Activated naive CD8-positive, alpha-beta T cell treated with anti-CD3 and anti-CD28 coated beads, Interleukin-2, amount 50 U/mL, for 24 hours (primary cell): ENCODE results near the gene KLHL26.
A peak's percentile ranks its signal among the peaks of the same experiment; 100 is the strongest.

Experiments
- ATAC-seq: fragments of 150-1000 bp; cut with Tn5 transposase; one replicate; pipeline ENCODE4 v1.10.0; 2021
- DNase-seq: peaks from one replicate; pipeline ENCODE4 v3.0.0; 2021
- H3K27ac Mint-ChIP-seq: one replicate; pipeline ENCODE4 v1.8.0; 2021; ENCODE audit warnings: mild to moderate bottlenecking, mixed read lengths
- H3K27me3 Mint-ChIP-seq: one replicate; pipeline ENCODE4 v1.8.0; 2021; ENCODE audit warnings: mixed read lengths
- H3K36me3 Mint-ChIP-seq: one replicate; pipeline ENCODE4 v1.8.0; 2021; ENCODE audit warnings: low read depth, mixed read lengths
- H3K4me1 Mint-ChIP-seq: one replicate; pipeline ENCODE4 v1.8.0; 2021; ENCODE audit warnings: mixed read lengths
- H3K4me3 Mint-ChIP-seq: one replicate; pipeline ENCODE4 v1.8.0; 2021; ENCODE audit warnings: mild to moderate bottlenecking, moderate library complexity, mixed read lengths
- H3K9me3 Mint-ChIP-seq: one replicate; pipeline ENCODE4 v1.8.0; 2021; ENCODE audit warnings: mixed read lengths

KLHL26 gene

GRCh38 chr19:18607226-18608101 is 29.4 kb upstream of the KLHL26 start:
- H3K4me3 Mint-ChIP-seq = no peak overlapping the region
- H3K27ac Mint-ChIP-seq = no peak overlapping the region
- H3K36me3 Mint-ChIP-seq = no peaks in the 10 kb centered on the region
- peaks cover 15% of the 10 kb centered on the region for H3K4me1 Mint-ChIP-seq
- no peak for DNase-seq
- no peaks in the 10 kb centered on the region for H3K9me3 Mint-ChIP-seq
- H3K27me3 Mint-ChIP-seq = peaks cover 72% of the 10 kb centered on the region
- no peak for ATAC-seq

DNA sequence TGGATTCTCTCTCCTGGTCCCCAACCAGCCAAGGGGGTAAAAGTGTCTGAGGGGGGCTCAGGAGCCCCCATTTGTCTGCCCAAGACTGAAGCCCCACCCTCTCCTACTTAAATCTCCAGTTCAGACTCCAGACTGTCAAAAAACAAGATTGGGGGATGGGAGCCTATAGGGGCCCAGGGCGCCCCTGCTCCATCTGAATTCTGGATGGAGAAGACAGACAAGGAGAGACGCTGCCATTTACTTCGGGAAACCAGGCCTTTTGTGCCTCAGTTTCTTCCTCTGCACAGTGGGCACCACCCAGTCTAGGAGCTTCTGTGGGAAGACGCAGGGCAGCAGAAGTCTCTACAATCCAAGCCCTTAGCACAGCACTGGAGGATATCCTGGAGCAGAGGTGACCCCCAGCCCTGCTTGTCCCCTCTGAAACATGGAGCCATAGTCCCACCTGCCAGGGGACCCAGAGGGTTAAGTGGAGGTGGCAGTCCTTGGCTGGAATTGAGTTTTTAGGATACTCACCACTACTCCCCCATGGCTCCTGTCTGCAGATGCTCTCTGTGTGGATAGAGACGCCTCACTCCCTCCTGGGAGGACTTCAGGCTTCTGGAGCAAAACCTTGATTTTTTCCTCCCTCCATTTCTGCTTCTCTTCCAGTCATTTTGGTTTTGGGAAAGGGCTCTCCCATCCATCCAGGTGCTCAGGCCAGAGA is 28.6 kb upstream of the KLHL26 start:
- peaks cover 16% of the 10 kb centered on the region for H3K4me1 Mint-ChIP-seq
- H3K27me3 Mint-ChIP-seq = peaks cover 69% of the 10 kb centered on the region
- H3K4me3 Mint-ChIP-seq = no peak overlapping the region
- no peak for ATAC-seq
- no peaks in the 10 kb centered on the region for H3K36me3 Mint-ChIP-seq
- no peaks in the 10 kb centered on the region for H3K9me3 Mint-ChIP-seq
- no peak overlapping the region for H3K27ac Mint-ChIP-seq
- no peak for DNase-seq

DNA sequence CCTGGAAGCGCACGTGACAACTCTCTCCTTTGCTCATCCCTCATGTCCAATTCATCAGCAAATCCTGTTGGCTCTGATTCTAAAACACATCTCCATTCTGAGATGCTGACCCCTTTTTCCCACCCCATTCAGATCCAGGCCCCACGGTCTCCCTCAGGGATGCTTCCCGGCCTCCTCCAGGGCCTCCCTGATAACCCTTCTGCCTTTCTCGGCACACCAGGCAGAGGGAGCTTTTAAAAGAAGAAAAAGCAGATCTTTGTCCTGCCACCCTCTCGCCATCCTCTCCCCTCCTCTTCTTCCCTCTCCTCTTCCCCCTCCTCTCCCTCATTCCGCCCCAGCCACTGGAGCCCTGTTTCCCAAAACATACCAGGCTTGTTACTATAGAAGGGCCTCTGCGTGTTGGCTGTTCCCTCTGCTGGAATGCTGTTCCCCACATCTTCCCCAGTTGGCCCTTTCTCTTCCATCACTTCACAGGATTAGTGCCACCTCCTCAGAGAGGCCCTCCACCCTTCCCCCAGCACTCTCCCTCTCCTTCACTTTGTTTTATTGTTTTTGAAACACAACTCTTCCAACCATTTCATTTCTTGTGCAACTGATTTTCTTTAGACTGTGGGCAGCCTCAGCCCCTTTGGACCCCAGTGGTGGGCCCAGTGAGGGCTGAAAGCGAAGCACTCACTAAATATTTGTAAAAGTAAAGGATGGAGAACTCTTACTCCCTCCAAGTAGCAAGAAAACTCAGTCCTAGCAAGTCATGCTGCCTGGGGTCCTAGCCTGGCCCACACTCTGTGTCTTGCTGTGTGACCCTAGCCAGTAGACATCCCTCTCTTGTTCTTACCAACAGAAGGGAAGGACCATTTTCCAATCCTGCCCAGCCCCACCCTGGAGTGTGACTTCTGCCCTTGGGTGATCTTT is 27.8 kb upstream of the KLHL26 start:
- Mint-ChIP-seq H3K36me3 (no peaks in the 10 kb centered on the region), H3K27ac (no peak overlapping the region), H3K4me3 (no peak overlapping the region), H3K4me1 (peaks cover 18% of the 10 kb centered on the region), H3K27me3 (peaks cover 73% of the 10 kb centered on the region), H3K9me3 (no peaks in the 10 kb centered on the region)
- no peak for ATAC-seq
- no peak for DNase-seq

DNA sequence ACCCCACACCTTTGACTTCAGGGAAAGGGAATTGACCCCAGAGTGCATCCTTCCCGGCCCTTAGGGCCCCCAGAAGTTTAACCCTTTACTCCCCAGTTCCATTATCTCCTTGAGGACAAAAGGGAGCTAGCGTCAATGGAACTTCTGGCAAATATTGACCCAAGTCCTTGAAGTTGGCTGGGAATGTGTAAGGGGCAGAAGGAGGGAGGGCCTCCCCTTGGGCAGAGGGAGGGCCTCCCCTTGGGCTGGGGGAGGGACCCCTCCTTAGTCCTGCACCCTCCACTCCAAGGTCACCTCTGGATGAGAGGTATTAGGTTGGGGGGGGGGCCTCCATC is 27.1 kb upstream of the KLHL26 start:
- DNase-seq (no peak), ATAC-seq (no peak)
- Mint-ChIP-seq H3K9me3 (no peaks in the 10 kb centered on the region), H3K4me1 (peaks cover 18% of the 10 kb centered on the region), H3K36me3 (no peaks in the 10 kb centered on the region), H3K27me3 (peaks cover 74% of the 10 kb centered on the region), H3K4me3 (no peak overlapping the region), H3K27ac (no peak overlapping the region)

GRCh38 chr19:18610245-18610555 is 26.6 kb upstream of the KLHL26 start:
- H3K36me3 Mint-ChIP-seq = no peaks in the 10 kb centered on the region
- H3K4me1 Mint-ChIP-seq = peaks cover 18% of the 10 kb centered on the region
- peaks cover 74% of the 10 kb centered on the region for H3K27me3 Mint-ChIP-seq
- no peak overlapping the region for H3K27ac Mint-ChIP-seq
- no peak overlapping the region for H3K4me3 Mint-ChIP-seq
- DNase-seq (no peak), ATAC-seq (no peak)
- H3K9me3 Mint-ChIP-seq = no peaks in the 10 kb centered on the region

DNA sequence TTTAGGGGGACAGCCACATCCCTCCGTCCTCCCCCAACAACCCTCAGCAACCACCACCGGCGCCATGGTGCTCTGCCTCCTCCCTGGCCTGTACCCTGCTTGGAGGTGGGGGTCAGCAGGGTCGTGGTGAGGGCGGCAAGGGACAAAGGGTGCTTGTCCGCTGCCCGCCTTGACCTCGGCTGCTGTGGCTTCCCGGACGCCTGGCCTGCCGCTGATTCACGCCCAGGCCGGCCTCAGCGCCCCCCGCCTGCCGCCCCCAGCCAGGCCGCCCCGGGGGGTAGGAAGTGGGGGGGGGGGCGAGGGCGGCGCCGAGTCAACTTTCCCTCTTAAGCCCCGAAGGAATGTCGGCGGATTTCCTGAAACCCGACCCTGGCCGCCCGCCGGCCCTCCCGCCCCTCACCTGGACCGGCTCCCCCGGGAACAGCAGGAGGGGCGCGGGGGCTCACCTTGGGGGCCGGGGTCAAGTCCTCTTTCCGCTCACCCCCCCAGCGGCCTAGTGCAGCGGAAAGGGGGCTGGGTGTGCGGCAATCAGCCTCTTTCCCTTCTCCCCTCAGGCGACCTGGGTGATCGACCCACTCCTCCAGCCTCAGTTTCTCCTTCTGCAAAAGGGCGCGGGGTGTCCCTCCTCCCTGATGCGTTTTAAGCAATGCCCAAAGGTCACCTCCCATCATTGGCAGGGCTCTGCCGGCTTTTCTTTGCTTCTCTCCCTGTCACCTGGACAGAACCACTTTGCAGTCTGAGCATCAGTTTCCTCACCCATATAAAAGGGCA is 26.1 kb upstream of the KLHL26 start:
- no peaks in the 10 kb centered on the region for H3K36me3 Mint-ChIP-seq
- peaks cover 74% of the 10 kb centered on the region for H3K27me3 Mint-ChIP-seq
- peaks cover 15% of the 10 kb centered on the region for H3K4me1 Mint-ChIP-seq
- no peak for ATAC-seq
- no peak overlapping the region for H3K27ac Mint-ChIP-seq
- H3K4me3 Mint-ChIP-seq = no peak overlapping the region
- no peaks in the 10 kb centered on the region for H3K9me3 Mint-ChIP-seq
- DNase-seq = no peak

DNA sequence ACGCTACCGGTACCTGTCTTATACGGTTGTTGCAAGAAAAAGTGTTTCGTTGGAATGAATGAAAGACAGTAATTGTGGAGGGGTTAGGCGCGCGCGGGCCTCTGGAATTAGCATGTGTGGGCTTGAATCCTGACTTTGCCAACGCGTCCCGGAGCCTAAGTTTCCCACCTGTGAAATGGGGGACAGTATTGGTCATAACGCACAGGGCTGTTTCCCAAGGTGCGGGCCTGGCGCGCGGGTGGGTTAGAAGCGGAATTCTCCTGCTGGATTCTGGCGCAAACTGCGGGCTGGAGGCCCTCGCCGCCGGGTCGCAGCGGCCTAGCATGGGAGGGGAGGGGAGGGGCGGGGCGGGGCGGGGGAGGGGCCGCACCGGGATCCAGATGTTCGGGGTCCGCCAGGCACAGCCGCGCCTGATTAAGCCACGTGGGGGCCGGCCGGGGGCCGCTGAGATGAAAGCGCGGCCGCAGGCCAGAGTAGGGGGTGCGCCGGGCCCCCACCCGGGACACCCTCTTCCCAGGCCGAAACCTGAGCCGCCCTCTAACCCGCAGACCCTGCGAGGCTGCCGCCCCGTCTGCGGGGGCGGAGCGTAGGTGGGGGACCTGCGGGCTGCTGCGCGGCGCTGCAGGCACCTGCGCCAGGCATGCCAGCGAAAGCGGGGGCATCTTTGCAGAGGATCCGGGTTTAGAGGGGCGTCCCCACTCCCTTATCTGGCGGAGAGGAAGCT is 25.3 kb upstream of the KLHL26 start:
- Mint-ChIP-seq H3K36me3 (no peaks in the 10 kb centered on the region), H3K27me3 (peaks cover 81% of the 10 kb centered on the region), H3K4me3 (no peak overlapping the region), H3K9me3 (no peaks in the 10 kb centered on the region), H3K27ac (no peak overlapping the region), H3K4me1 (peaks cover 15% of the 10 kb centered on the region)
- ATAC-seq (no peak), DNase-seq (no peak)

DNA sequence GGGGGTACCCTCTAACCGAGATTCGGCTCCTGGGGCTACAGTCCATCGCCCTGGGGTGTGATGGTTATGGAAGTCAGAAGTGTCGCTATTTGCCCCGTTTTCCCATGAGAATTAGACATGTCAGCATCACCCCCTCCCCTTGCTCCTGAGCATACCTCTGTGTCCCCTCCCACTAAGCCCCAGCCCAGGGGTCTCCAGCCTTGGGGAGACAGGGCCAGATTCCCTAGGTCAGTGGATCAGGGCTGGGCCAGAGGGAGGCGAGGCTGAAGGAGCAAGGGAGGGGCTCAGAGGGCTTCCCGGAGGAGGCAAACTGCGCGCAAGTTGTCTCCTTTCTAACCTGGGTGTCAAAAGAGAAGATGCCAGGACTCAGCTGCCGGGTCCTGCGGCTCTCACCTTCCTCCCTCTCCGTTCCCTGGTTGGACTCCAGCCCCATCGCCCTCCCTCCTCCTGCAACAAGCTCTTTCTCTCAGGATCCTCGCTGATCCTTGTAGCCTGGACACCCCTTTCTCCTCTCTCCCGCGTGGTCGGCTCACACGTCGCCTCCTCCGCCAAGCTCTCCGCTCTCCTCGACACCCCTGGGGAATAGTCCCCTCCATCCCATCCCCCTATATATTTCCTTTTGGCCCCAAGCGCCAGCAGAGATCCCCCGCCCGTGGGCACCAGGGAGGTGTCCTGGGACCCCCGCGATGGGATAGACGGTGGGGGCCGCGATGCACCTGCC is 24.6 kb upstream of the KLHL26 start:
- Mint-ChIP-seq H3K36me3 (no peaks in the 10 kb centered on the region), H3K27ac (no peak overlapping the region), H3K27me3 (peaks cover 80% of the 10 kb centered on the region), H3K9me3 (no peaks in the 10 kb centered on the region), H3K4me3 (peak overlapping the region; percentile 56), H3K4me1 (peaks cover 15% of the 10 kb centered on the region)
- DNase-seq = no peak
- no peak for ATAC-seq

- Mint-ChIP-seq H3K9me3 (no peaks in the 10 kb centered on the region), H3K4me3 (peak within 1 kb of the TSS; percentile 56), H3K4me1 (peaks cover 15% of the 10 kb centered on the region), H3K27ac (no peak within 1 kb of the TSS), H3K36me3 (no peaks in the 10 kb centered on the region), H3K27me3 (peaks cover 77% of the 10 kb centered on the region)
- ATAC-seq = no peak
- DNase-seq = peak; percentile 35
Observed at GRCh38 chr19:18612772-18613588, 23.8 kb upstream of the KLHL26 start, which contains the start of gene TMEM59L. TMEM59L (plus strand) TSS chr19:18612870; CDS start chr19:18612959, 89 bp downstream.

DNA sequence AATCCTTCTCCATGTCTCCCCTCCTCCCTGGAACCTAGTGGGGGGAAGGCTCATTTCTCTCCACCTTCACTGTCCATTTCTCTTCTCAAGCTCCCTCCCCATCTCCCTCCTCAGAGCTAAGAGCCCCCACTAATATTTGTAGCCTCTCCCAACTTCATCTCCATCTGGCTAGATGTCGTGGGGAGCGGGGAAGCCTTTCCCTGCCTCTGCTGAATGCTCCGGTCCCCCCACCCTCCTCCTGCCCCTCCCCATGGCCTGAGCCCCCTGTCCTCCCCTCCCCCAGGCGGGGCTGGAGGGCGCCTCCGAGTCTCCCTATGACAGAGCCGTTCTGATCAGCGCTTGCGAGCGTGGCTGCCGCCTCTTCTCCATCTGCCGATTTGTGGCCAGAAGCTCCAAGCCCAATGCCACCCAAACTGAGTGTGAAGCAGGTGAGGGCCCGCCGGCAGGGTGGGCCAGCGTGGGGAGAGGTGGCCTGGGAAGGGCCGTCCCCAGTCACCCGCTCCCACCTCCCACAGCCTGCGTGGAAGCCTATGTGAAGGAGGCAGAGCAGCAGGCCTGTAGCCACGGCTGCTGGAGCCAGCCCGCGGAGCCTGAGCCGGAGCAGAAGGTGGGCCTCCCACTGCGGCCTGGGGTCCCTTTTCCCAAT is 23.1 kb upstream of the KLHL26 start:
- DNase-seq (no peak), ATAC-seq (no peak)
- H3K4me1 Mint-ChIP-seq = peaks cover 15% of the 10 kb centered on the region
- peak overlapping the region; percentile 24 for H3K4me3 Mint-ChIP-seq
- no peak overlapping the region for H3K27ac Mint-ChIP-seq
- H3K27me3 Mint-ChIP-seq = peaks cover 70% of the 10 kb centered on the region
- H3K36me3 Mint-ChIP-seq = no peaks in the 10 kb centered on the region
- no peaks in the 10 kb centered on the region for H3K9me3 Mint-ChIP-seq

DNA sequence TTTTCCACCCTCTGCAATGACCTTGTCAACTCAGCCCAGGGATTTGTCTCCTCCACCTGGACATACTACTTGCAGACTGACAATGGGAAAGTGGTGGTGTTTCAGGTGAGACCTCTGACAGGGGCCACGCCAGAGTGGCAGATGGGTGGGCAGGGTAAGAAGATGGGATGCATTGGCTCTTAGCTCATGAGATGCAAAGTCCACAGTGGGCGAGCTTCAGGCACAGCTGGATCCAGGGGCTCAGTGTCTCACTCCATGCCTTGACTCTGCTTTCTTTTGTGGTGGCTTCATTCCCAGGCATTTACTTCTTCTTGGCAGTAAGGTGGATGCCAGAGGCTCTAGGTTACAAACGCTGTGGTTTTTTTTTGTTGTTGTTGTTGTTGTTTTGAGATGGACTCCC is 20.8 kb upstream of the KLHL26 start:
- H3K4me1 Mint-ChIP-seq = peaks cover 14% of the 10 kb centered on the region
- no peak overlapping the region for H3K4me3 Mint-ChIP-seq
- H3K27me3 Mint-ChIP-seq = peaks cover 54% of the 10 kb centered on the region
- ATAC-seq (no peak), DNase-seq (no peak)
- H3K27ac Mint-ChIP-seq = no peak overlapping the region
- no peaks in the 10 kb centered on the region for H3K9me3 Mint-ChIP-seq
- no peaks in the 10 kb centered on the region for H3K36me3 Mint-ChIP-seq

DNA sequence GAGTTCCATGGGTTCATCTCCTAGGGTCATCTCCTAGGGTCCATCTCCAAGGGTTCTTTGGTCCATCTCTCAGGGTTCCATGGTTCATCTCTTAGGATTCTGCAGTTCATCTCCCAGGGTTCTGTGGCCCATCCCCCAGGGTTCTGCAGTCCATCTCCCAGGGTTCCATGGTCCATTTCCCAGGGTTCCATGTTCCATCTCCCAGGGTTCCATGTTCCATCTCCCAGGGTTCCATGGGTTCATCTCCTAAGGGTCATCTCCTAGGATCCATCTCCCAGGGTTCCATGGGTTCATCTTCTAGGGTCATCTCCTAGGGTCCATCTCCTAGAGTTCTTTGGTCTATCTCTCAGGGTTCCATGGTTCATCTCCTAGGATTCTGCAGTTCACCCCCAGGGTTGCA is 19.3 kb upstream of the KLHL26 start:
- no peak overlapping the region for H3K27ac Mint-ChIP-seq
- no peaks in the 10 kb centered on the region for H3K36me3 Mint-ChIP-seq
- H3K4me1 Mint-ChIP-seq = peaks cover 4% of the 10 kb centered on the region
- no peaks in the 10 kb centered on the region for H3K9me3 Mint-ChIP-seq
- no peak overlapping the region for H3K4me3 Mint-ChIP-seq
- ATAC-seq (no peak), DNase-seq (no peak)
- peaks cover 45% of the 10 kb centered on the region for H3K27me3 Mint-ChIP-seq
